HEK293 (cell line): ENCODE measurements around the gene HEMGN.

Experiments
- CTCF ChIP-seq: fragments of 450-650 bp; formaldehyde crosslinking; IDR thresholded peaks from 2 replicates; pipeline ENCODE4 v1.5.1; 2016; ENCODE audit warnings: missing biosample characterization, missing genetic modification characterization
- REPIN1 ChIP-seq: fragments of 450-650 bp; formaldehyde crosslinking; IDR thresholded peaks from 2 replicates; pipeline ENCODE4 v1.5.1; 2017; ENCODE audit warnings: missing biosample characterization, missing genetic modification characterization, low read depth
- ZIC2 ChIP-seq: fragments of 450-650 bp; formaldehyde crosslinking; IDR thresholded peaks from 2 replicates; pipeline ENCODE4 v1.5.1; 2016; ENCODE audit warnings: missing biosample characterization, missing genetic modification characterization
- ZNF175 ChIP-seq: fragments of 450-650 bp; formaldehyde crosslinking; IDR thresholded peaks from 2 replicates; pipeline ENCODE4 v1.5.1; 2016; ENCODE audit warnings: missing biosample characterization, missing genetic modification characterization
- TF ChIP-seq, protein P1 (sequence below): fragments of 450-650 bp; formaldehyde crosslinking; IDR thresholded peaks from 2 replicates; pipeline ENCODE4 v1.5.1; 2016; ENCODE audit warnings: missing biosample characterization, missing genetic modification characterization

DNA sequence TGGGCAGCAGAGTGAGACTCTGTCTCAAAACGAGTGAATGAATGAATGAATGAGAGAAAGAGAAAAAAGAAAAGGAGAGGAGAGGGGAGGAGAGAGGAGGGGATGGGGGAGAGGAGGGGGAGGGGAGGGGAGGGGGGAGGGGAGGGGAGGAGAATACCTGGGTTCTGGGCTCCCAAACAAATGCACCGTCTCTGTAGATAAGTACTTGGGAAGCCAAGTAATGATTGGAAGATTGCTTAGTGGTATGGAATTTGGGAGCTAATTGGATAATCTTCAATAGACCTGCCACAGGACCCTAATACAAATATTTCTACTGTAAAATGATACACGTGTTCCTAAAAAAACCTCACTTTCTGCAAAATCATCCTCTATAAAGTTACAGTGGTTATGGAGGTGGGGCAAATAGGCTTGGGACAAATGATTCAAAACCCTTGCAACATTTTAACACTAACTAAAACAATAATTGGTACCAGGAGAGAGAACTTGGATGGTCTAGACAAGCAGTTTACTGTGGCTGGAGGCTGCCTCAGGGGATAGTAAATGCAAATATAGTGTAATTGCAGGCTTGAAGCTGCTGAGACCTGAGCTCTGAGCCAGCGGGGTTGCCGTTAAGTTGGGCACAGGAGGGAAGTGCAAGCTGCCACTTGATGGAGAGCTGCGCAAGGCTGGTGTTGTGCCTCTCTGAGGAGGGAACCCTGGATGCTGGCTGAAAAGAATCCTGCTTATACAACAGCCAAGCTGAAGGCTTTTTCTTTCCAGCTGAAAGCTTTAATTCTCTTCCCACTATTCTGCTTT, 3.5 kb downstream of the HEMGN start:
- TF ChIP-seq ZIC2 (tag by site-specific recombination) (0 out of 2 replicates have a peak, but pooled peaks have one; percentile 27), CTCF (tag by site-specific recombination) (no peak), REPIN1 (no peak), ZNF175 (no peak)
- TF ChIP-seq, protein P1, sequence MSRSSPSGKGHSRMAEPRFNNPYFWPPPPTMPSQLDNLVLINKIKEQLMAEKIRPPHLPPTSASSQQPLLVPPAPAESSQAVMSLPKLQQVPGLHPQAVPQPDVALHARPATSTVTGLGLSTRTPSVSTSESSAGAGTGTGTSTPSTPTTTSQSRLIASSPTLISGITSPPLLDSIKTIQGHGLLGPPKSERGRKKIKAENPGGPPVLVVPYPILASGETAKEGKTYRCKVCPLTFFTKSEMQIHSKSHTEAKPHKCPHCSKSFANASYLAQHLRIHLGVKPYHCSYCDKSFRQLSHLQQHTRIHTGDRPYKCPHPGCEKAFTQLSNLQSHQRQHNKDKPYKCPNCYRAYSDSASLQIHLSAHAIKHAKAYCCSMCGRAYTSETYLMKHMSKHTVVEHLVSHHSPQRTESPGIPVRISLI (tag by site-specific recombination) = no peak
